ENCODE measurements around the gene FLT1.

The FLT1 gene

DNA sequence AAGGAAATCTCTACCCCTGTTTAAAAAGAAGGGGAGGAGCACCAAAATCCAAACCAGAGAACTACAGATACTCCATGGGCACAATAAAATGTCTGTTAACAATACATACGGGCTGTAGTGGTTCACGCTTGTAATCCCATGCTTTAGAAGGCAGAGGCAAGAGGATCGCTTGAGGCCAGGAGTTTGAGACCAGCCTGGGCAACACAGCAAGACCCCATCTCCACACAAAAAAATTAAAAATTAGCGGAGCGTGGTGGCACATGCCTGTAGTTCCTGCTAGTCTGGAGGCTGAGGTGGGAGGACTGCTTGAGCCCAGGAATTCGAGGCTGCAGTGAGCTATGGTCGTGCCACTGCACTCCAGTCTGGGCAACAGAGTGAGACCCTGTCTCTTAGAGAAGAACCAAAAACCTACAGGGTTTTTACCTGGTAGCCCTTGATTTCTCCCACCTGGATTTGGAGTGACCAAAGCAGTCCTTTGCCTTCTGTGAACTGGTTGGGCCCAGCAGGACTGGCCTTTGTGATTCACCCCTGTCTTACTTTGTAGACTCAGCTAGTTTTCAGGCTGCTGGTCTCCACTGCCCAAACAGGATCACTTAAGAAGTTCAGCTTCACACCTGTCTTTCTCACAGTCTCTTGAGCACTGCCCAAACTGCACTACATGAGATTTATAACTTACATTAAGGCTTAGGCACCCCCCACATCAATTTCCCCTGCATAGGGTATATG is 38.7 kb upstream of the FLT1 start:
- no peak overlapping the region for H3K4me3 ChIP-seq (ENCODE audit: low read length)
- TF ChIP-seq CTCF (IDR thresholded peaks at IDR 0.05; ENCODE audit: insufficient read depth, low read depth, low read length, missing control alignments), result no peak
- no peak for DNase-seq (ENCODE audit: low read depth)

DNA sequence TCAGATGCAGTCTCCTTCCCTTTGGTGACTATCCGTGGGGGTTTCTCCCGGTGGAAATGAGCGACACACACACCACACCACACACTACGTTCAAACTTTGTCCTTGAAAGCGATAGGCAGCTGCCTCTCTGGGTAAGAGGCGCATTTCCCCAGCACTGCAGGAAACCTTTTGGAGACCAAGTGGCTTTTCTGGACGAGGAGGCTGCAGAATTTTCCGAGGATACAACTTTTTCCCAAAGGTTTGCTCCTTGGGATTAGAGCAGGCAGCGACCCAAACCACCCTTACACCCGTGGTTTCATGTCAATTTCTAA is 38.2 kb upstream of the FLT1 start:
- no peak overlapping the region for H3K4me3 ChIP-seq (ENCODE audit: low read length)
- no peak for TF ChIP-seq CTCF (IDR thresholded peaks at IDR 0.05; ENCODE audit: insufficient read depth, low read depth, low read length, missing control alignments)
- no peak for DNase-seq (ENCODE audit: low read depth)

GRCh38 chr13:28532388-28533124 is 37.6 kb upstream of the FLT1 start:
- H3K4me3 ChIP-seq (ENCODE audit: low read length), result no peak overlapping the region
- no peak for TF ChIP-seq CTCF (IDR thresholded peaks at IDR 0.05; ENCODE audit: insufficient read depth, low read depth, low read length, missing control alignments)
- no peak for DNase-seq (ENCODE audit: low read depth)

- no peak for TF ChIP-seq CTCF (IDR thresholded peaks at IDR 0.05; ENCODE audit: insufficient read depth, low read depth, low read length, missing control alignments)
- no peak for DNase-seq (ENCODE audit: low read depth)
- no peak overlapping the region for H3K4me3 ChIP-seq (ENCODE audit: low read length)
Observed at GRCh38 chr13:28531845-28532387, 37.0 kb upstream of the FLT1 start.

DNA sequence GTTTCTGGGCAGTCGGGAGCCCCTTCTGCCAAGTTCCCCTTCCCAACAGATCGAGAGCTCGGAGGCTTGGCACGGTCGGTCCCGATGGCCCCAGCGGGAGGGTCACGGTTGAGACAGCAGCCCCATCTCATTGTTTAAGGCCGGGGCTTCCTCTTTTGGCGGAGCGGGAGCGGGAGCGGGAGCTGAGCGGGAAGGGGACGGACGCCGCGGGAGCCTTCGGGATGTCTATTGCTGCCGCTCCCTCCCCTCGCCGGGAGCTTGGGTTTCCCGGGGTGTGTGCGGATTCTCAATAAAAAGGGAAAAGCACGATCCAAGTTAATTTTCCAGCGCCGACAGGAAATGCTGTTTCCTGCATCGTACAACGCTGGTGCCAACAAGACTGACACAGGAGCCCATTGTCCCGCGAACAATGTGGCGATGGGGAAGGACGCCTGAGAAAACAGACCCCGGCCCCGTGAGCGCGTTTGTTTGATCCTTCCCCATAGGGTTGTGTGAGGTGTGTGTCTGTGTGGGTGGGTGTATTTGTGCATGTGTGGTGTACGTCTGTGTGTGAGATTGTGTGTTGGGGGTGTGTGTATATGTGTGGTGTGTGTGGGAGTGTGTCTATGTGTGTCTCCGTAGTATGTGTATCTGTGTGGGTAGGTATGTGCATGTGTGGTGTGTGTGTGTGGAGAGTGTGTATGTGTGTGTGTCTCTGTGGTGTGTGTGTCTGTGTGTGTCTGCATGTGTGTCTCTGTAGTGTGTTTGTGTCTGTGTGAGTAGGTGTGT is 36.3 kb upstream of the FLT1 start:
- no peak for TF ChIP-seq CTCF (IDR thresholded peaks at IDR 0.05; ENCODE audit: insufficient read depth, low read depth, low read length, missing control alignments)
- no peak overlapping the region for H3K4me3 ChIP-seq (ENCODE audit: low read length)
- no peak for DNase-seq (ENCODE audit: low read depth)

GRCh38 chr13:28530729-28531076 is 35.8 kb upstream of the FLT1 start:
- DNase-seq (ENCODE audit: low read depth), result no peak
- TF ChIP-seq CTCF (IDR thresholded peaks at IDR 0.05; ENCODE audit: insufficient read depth, low read depth, low read length, missing control alignments), result no peak
- H3K4me3 ChIP-seq (ENCODE audit: low read length), result no peak overlapping the region

Measured in epithelial cell of esophagus (primary cell).